HG03280 (cell line): ENCODE data around the gene FKBP4.
"Not testable (repeated sequence)": the region's sequence is repeated elsewhere in the genome, so short reads cannot be mapped to it uniquely, and the experiment has no call there.

ENCODE experiments used
- ATAC-seq: cut with Tn5 transposase; IDR thresholded peaks from one replicate; pipeline ENCODE4 v1.9.1; 2021; ENCODE audit warnings: mild to moderate bottlenecking, moderate library complexity; ENCODE audit not compliant: unreplicated experiment

FKBP4 gene, protein sequence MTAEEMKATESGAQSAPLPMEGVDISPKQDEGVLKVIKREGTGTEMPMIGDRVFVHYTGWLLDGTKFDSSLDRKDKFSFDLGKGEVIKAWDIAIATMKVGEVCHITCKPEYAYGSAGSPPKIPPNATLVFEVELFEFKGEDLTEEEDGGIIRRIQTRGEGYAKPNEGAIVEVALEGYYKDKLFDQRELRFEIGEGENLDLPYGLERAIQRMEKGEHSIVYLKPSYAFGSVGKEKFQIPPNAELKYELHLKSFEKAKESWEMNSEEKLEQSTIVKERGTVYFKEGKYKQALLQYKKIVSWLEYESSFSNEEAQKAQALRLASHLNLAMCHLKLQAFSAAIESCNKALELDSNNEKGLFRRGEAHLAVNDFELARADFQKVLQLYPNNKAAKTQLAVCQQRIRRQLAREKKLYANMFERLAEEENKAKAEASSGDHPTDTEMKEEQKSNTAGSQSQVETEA

GRCh38 chr12:2794736-2795289, at the start of gene FKBP4:
Gene FKBP4 (plus strand): TSS chr12:2794970. CDS start chr12:2795140, 170 bp downstream.
- peak; percentile 79 for ATAC-seq

- ATAC-seq, result no peak
Measured at GRCh38 chr12:2745655-2746054, 49.1 kb upstream of the FKBP4 start.

- no peak for ATAC-seq
Measured at GRCh38 chr12:2749580-2749979, 45.2 kb upstream of the FKBP4 start.

DNA sequence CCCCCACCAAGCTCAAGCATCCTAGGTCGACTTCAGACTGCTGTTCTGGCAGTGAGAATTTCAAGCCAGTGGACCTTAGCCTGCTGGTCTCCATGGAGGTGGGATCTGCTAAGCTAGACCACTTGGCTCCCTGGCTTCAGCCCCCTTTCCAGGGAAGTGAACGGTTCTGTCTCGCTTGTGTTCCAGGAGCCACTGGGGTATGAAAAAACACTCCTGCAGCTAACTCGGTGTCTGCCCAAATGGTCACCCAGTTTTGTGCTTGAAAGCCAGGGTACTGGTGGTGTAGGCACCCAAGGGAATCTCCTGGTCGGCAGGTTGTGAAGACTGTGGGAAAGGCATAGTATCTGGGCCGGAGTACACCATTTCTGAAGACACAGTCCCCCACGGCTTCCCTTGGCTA, 44.6 kb upstream of the FKBP4 start:
- ATAC-seq, result no peak

GRCh38 chr12:2751230-2751629, 43.5 kb upstream of the FKBP4 start:
- no peak for ATAC-seq

DNA sequence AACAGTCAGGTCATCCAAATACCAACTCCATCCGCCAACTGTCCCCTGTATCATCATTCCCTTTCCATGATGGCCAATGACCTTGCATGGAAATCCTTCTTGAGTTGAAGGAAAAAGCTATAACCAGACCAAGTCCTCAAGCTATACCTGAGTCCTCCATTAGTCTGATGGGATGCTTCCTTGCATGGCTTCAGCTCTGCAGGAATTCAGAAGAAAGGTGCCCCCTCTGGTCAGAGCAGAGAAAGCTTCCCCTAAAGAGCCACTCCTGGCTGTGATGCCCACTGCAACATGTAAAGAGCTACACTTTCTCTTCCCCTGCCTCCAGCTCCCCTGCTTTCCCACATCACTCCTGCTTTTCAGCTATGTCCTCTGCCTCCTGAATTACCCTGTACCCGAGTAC, 43.1 kb upstream of the FKBP4 start:
- ATAC-seq, result no peak

GRCh38 chr12:2752676-2753371, 41.9 kb upstream of the FKBP4 start:
- no peak for ATAC-seq

- ATAC-seq, result no peak
Measured at GRCh38 chr12:2753536-2753935, 41.2 kb upstream of the FKBP4 start.

GRCh38 chr12:2754208-2754607, 40.6 kb upstream of the FKBP4 start:
- ATAC-seq, result no peak

DNA sequence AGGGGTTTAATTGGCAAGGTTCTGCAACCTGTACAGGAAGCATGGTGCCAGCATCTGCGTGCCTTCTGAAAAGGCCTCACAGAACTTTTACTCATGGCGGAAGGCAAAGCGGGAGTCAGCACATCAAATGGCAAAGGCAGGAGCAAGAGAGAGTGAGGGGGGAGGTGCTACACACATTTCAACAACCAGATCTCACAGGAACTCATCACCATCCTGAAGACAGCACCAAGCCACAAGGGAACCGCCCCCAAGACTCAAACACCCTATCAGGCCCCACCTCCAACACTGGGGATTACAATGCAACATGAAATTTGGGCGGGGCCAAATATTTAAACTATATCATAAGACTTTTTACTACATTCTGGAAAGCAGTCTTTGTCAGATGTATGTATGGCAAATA, 38.0 kb upstream of the FKBP4 start:
- no peak for ATAC-seq

GRCh38 chr12:2759733-2760132, 35.0 kb upstream of the FKBP4 start:
- no peak for ATAC-seq

DNA sequence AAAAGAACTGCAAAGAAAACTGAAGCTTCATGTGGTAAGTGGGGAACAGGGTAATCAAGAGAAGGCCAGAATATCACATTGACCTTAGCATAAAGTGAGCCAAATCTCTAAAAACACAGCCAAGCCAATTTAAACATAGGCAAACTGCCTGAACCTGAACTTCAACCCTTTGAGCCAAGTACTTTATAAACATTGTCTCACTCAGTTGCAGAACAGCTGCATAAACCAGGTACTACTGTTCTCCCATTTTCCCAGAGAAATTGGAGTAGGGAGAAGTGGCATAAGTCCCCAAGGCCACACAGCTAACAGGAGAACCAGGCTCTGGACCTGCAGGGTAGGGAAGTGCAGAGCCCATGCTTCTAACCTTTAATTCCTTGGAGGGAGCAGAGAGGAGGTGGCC, 30.4 kb upstream of the FKBP4 start:
- ATAC-seq, result no peak

GRCh38 chr12:2765052-2765451, 29.7 kb upstream of the FKBP4 start:
- ATAC-seq, result no peak

DNA sequence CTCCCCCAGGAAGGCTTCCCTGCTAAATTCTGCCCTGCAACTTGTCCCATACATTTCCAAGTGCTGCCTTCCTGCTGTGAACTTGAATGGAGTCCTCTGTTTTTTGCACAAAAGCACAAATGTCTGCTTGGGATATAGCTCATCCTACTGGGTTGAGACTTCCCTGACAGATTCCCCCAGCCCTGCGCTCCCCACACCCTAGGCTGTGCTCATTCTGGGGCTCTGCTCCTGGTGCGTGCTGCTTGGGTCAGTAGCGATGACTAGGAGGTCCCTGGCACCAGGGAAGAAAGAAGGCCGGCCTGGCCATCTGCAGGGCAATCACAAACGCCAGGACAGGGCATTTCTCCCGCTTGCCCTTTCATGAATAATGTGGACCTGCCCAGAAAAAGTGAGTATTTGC, 29.2 kb upstream of the FKBP4 start:
- ATAC-seq, result no peak

DNA sequence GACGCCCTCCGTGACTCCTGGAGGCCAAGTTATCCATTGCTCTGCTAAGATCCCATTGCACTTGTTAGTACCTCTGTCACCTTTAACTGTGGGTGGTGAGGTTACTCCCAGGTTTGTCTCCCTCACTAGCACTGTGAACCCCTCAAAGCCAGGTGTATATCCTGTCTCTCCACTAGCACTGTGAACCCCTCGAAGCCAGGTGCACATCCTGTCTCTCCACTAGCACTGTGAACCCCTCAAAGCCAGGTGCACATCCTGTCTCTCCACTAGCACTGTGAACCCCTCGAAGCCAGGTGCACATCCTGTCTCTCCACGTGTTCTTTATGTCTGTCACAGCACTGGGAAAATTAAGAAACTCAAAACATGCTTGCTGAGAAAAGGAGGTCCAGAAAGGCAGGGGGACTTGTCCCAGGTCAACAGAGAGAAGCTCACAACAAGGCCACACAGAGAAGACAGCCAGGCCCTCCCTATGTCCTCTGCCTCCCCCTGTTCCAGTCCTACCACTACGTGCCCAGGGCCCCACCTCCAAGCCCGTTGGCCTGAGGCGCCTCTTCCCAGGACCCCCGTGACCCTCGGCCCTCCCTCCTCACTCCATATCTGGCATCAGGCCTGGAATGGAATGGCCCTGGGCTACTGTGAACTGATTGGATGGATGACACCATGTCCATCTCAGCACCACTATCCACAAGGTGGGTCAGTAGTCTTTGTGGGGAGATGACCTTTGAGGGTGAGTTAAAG, 26.4 kb upstream of the FKBP4 start:
- ATAC-seq, result no peak

- no peak for ATAC-seq
Measured at GRCh38 chr12:2769866-2770533, 24.8 kb upstream of the FKBP4 start.

- ATAC-seq, result not testable (repeated sequence)
Measured at GRCh38 chr12:2770544-2770943, 24.2 kb upstream of the FKBP4 start.

DNA sequence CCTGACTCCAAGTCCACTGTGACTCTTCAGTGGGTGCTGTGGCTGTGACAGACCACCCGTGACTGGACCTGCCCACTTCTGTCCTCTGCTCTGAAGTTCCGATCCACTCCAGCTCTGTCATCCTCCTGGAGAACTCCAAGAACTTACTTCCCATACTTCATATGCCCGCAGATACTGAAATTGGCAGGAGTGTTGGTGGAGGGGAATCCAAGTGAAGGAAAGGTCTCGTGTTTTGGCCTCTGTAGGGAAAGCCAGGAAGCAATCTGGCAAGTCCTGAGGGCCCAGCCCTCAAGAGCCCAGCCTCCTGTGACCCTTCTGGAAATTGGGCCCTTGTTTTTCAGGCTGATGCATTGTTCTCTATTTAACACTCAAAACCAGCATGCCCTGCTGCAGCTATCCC, 22.4 kb upstream of the FKBP4 start:
- ATAC-seq, result no peak

DNA sequence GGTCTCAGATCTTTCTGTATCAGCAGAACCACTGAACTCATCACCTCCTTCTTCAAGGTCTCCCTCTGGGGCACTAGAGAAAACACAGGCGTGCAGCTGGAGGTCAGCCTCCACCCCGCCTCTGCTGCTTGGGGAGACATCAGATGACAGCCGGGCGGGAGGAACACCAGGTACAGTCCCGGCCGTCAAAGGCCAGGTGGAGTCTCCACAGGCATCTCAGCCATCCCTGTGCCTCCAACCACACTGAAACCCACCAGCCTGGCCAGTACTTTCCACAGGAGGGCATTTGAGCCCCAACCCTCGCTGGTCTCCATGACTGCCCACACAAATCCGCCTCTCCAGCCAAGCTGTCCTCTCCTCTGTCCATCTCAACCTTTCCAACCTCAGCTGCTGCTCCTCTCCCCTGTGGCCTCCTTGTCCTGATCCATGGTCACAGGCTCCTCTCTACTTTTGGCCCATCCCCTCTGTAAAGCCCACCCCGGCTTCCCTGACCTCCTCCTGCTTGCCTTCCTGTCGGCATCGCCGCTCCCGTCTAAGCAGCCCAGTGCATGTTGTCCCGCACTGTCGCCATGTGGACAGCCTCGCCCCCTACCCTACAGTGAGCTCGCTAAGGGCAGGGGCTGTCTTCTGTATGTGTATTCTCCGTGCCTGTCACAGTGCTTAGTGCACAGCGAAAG, 21.4 kb upstream of the FKBP4 start:
- no peak for ATAC-seq

GRCh38 chr12:2775431-2775830, 19.3 kb upstream of the FKBP4 start:
- ATAC-seq, result no peak
